SK-N-SH (cell line): ENCODE data around the gene SMARCA2. TPM values are rescaled to one million over a fixed set of nuclear protein-coding genes. Genes with fewer than 3 reads are reported as not detected.

Source experiments
- CTCF ChIA-PET: fragments of 300-600, 350-600 bp; formaldehyde crosslinking; extraction: SDS; loops from one replicate; lab custom pipeline; 2021; lab: Yijun Ruan, JAX
- POLR2A ChIA-PET: fragments of 350-600 bp; sonication (Branson Sonifier 250); formaldehyde crosslinking; extraction: SDS; loops from one replicate; lab custom pipeline; 2020; ENCODE audit warnings: antibody characterized with exemption, inconsistent platforms; lab: Yijun Ruan, JAX
- DNase-seq: peaks from one replicate; pipeline ENCODE4 v3.0.0; 2012
- H2AFZ ChIP-seq: fragments of 200-600 bp; sonication (generic); 2 replicates; pipeline ENCODE4 v1.8.1; 2016; ENCODE audit warnings: antibody characterized with exemption, mild to moderate bottlenecking, low read depth
- H3F3A ChIP-seq: fragments of 200-600 bp; sonication (generic); replicated peaks from 2 replicates; pipeline ENCODE3; 2016; ENCODE audit warnings: antibody characterized with exemption, mild to moderate bottlenecking; ENCODE audit not compliant: insufficient read depth
- H3K27ac ChIP-seq, 2 experiments: fragments of 200-500 bp in 1 of 2; fragments of 200-600 bp in 1 of 2; sonication (Bioruptor generic) in 1 of 2; sonication (generic), shearing (Covaris generic) in 1 of 2; 2 replicates each; pipeline versions ENCODE4 v1.5.1 to v1.6.1; 2014 to 2016; ENCODE audit warnings: low read depth in 2 of 2, inconsistent platforms in 1 of 2, low read length in 1 of 2, mild to moderate bottlenecking in 1 of 2, mixed read lengths in 1 of 2
- H3K27me3 ChIP-seq: fragments of 200-600 bp; sonication (generic), shearing (Covaris generic); 2 replicates; pipeline ENCODE4 v1.6.1; 2016; ENCODE audit warnings: mixed run types; ENCODE audit not compliant: insufficient read depth
- H3K36me3 ChIP-seq, 2 experiments: fragments of 200-500 bp in 1 of 2; fragments of 200-600 bp in 1 of 2; sonication (Bioruptor generic) in 1 of 2; sonication (generic) in 1 of 2; replicated peaks in 1 of 2; 2 replicates each; pipeline versions ENCODE3 to v1.5.1; 2014 to 2016; ENCODE audit warnings: low read length in 1 of 2, mild to moderate bottlenecking in 1 of 2; ENCODE audit not compliant: insufficient read depth in 2 of 2, control insufficient read depth in 1 of 2
- H3K4me1 ChIP-seq, 2 experiments: fragments of 200-500 bp in 1 of 2; fragments of 200-600 bp in 1 of 2; sonication (Bioruptor generic) in 1 of 2; sonication (generic), shearing (Covaris generic) in 1 of 2; 2 replicates each; pipeline versions ENCODE4 v1.5.1 to v1.6.1; 2014 to 2016; ENCODE audit warnings: low read depth in 1 of 2, low read length in 1 of 2, mixed run types in 1 of 2; ENCODE audit not compliant: insufficient read depth in 2 of 2, control insufficient read depth in 1 of 2
- H3K4me2 ChIP-seq: fragments of 200-600 bp; sonication (generic), shearing (Covaris generic); 2 replicates; pipeline ENCODE4 v1.6.1; 2017; ENCODE audit warnings: mixed run types
- H3K4me3 ChIP-seq, 2 experiments: fragments of 200-500 bp in 1 of 2; fragments of 200-600 bp in 1 of 2; sonication (Bioruptor generic) in 1 of 2; sonication (generic), shearing (Covaris generic) in 1 of 2; 2 replicates each; pipeline versions ENCODE4 v1.5.1 to v1.8.1; 2014 to 2016; ENCODE audit warnings: low read depth in 2 of 2, inconsistent platforms in 1 of 2, low read length in 1 of 2, mild to moderate bottlenecking in 1 of 2, mixed read lengths in 1 of 2, moderate library complexity in 1 of 2
- H3K79me2 ChIP-seq: fragments of 200-600 bp; sonication (generic); 2 replicates; pipeline ENCODE4 v1.8.1; 2017; ENCODE audit warnings: mild to moderate bottlenecking; ENCODE audit not compliant: insufficient read depth
- H3K9ac ChIP-seq: fragments of 200-600 bp; sonication (generic); 2 replicates; pipeline ENCODE4 v1.6.1; 2017; ENCODE audit warnings: mixed run types
- H3K9me2 ChIP-seq: fragments of 200-600 bp; sonication (generic); 2 replicates; pipeline ENCODE4 v1.6.1; 2017; ENCODE audit warnings: mixed run types
- H3K9me3 ChIP-seq: fragments of 200-600 bp; sonication (generic); 2 replicates; pipeline ENCODE4 v1.6.1; 2017; ENCODE audit warnings: mixed run types, mild to moderate bottlenecking, moderate library complexity
- H4K20me1 ChIP-seq: fragments of 200-600 bp; sonication (generic); 2 replicates; pipeline ENCODE4 v1.6.1; 2017; ENCODE audit warnings: mild to moderate bottlenecking, mixed run types; ENCODE audit not compliant: insufficient read depth
- CTCF ChIP-seq: fragments of 200-600 bp; sonication (generic); IDR thresholded peaks from 2 replicates; pipeline ENCODE4 v1.6.1; 2017; ENCODE audit warnings: antibody characterized with exemption, mild to moderate bottlenecking, moderate library complexity
- EP300 ChIP-seq, 2 experiments: IDR thresholded peaks; 2 replicates each; pipeline versions ENCODE4 v1.4.0 to v1.6.1; 2012; ENCODE audit warnings: borderline replicate concordance in 1 of 2, low read depth in 1 of 2, low read length in 1 of 2
- FOSL2 ChIP-seq: IDR thresholded peaks from 2 replicates; pipeline ENCODE4 v1.4.0; 2012; ENCODE audit warnings: low read depth, mild to moderate bottlenecking, moderate library complexity, borderline replicate concordance
- FOXJ3 ChIP-seq: sonication (generic); formaldehyde crosslinking; IDR thresholded peaks from 2 replicates; pipeline ENCODE4 v1.5.1; 2020; ENCODE audit warnings: mild to moderate bottlenecking, missing genetic modification reagents
- GATA2 ChIP-seq: sonication (generic); formaldehyde crosslinking; IDR thresholded peaks from 2 replicates; pipeline ENCODE4 v1.5.0; 2020; ENCODE audit warnings: mild to moderate bottlenecking, missing genetic modification reagents
- IRF3 ChIP-seq: fragments of 150-350 bp; IDR thresholded peaks from 2 replicates; pipeline ENCODE4 v1.6.1; 2016; ENCODE audit warnings: mild to moderate bottlenecking, low read depth, low read length
- MEF2A ChIP-seq: IDR thresholded peaks from 2 replicates; pipeline ENCODE4 v1.4.0; 2012; ENCODE audit warnings: low read depth, borderline replicate concordance
- RAD21 ChIP-seq: IDR thresholded peaks from 2 replicates; pipeline ENCODE4 v1.6.1; 2012; ENCODE audit warnings: mild to moderate bottlenecking, low read length
- RCOR1 ChIP-seq: fragments of 150-350 bp; IDR thresholded peaks from 2 replicates; pipeline ENCODE4 v1.6.1; 2017; ENCODE audit warnings: antibody characterized with exemption, low read length
- RFX5 ChIP-seq: IDR thresholded peaks from 2 replicates; pipeline ENCODE4 v1.6.1; 2012; ENCODE audit warnings: mild to moderate bottlenecking, improper control_type of control experiment, low read length
- SMC3 ChIP-seq: IDR thresholded peaks from 2 replicates; pipeline ENCODE4 v1.6.1; 2012; ENCODE audit warnings: low read depth, low read length, improper control_type of control experiment
- TCF12 ChIP-seq: IDR thresholded peaks from 2 replicates; pipeline ENCODE4 v1.4.0; 2012
- TEAD4 ChIP-seq: IDR thresholded peaks from 2 replicates; pipeline ENCODE4 v1.4.0; 2012; ENCODE audit warnings: mild to moderate bottlenecking, borderline replicate concordance; ENCODE audit not compliant: insufficient read depth
- USF2 ChIP-seq: fragments of 150-350 bp; IDR thresholded peaks from 2 replicates; pipeline ENCODE4 v1.6.1; 2017; ENCODE audit warnings: antibody characterized with exemption, low read length, low read depth, borderline replicate concordance
- WGBS: methylation state at CpG from one replicate; pipeline ENCODE4 v1.1.6; 2017; ENCODE audit warnings: low lambda C conversion rate; 5-methylcytosine and 5-hydroxymethylcytosine counted together
- polyA plus RNA-seq, 3 experiments: library from polyadenylated mRNA; depleted of rRNA; stranded (reverse); fragments of >200 nt; gene quantifications; 2 replicates each; pipeline ENCODE4 v1.2.3, GENCODE V29; 2012
- TF ChIP-seq, protein P1 (sequence below): IDR thresholded peaks from 2 replicates; pipeline ENCODE4; 2012
- TF ChIP-seq, protein P2 (sequence below): IDR thresholded peaks from 2 replicates; pipeline ENCODE4 v1.4.0; 2012; ENCODE audit warnings: low read depth, borderline replicate concordance

Gene SMARCA2
- polyA plus RNA-seq, 1 of the 3 experiments (the other 2 are of a cell fraction), result 17.4 TPM

DNA sequence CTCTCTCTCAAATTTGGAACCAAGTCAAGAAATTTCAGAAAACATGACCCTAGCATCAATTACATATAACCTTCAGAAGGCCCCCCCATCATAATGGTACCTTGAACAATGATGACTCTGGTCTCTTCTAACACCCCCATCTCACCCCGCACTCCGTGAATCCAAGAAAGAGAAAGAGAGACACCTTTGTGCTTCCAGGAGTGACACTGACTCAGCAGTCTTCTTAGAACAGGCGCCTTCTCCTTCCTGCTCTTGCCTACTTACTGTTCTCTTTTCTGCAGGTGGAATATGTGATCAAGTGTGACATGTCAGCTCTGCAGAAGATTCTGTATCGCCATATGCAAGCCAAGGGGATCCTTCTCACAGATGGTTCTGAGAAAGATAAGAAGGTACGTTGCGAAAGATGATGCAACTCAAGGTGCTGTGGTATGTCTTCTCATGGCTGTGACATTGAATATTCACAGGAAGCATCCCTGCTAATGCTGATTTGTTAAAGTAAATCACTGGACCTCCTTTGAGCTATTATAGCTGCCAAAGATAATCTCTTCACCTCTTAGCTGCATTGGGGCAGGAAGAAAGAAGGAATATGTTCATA, 81.3 kb downstream of the SMARCA2 start:
- WGBS, result 98% methylated on average over 6 of the region's 6 CpGs
- H3K27ac ChIP-seq, result no peak overlapping the region
- H3K36me3 ChIP-seq, result peaks cover 22 to 28% of the 10 kb centered on the region in 2 experiments
- no peaks in the 10 kb centered on the region for H3K27me3 ChIP-seq
- CTCF ChIA-PET, result interaction anchor here (0.7 to 1.6 kb wide), 2 partner anchors 10 to 31 kb away, joined by 3 to 6 read pairs; no protein-coding TSS in a partner anchor
- H4K20me1 ChIP-seq, result no peaks in the 10 kb centered on the region
- H3K4me2 ChIP-seq, result no peak overlapping the region
- no peaks in the 10 kb centered on the region for H3K79me2 ChIP-seq
- POLR2A ChIA-PET, result no interaction called here
- TF ChIP-seq EP300 (IDR thresholded peaks at IDR 0.05; ENCODE audit: borderline replicate concordance in 1 of 2, low read depth in 1 of 2, low read length in 1 of 2) (no peak), GATA2 (CRISPR knock-in tag) (no peak), IRF3 (no peak), RFX5 (no peak), TCF12 (no peak), SMC3 (no peak), RCOR1 (no peak)
- TF ChIP-seq, protein P1, sequence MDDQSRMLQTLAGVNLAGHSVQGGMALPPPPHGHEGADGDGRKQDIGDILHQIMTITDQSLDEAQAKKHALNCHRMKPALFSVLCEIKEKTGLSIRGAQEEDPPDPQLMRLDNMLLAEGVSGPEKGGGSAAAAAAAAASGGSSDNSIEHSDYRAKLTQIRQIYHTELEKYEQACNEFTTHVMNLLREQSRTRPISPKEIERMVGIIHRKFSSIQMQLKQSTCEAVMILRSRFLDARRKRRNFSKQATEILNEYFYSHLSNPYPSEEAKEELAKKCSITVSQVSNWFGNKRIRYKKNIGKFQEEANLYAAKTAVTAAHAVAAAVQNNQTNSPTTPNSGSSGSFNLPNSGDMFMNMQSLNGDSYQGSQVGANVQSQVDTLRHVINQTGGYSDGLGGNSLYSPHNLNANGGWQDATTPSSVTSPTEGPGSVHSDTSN, result no peak
- H3K4me3 ChIP-seq, result no peak overlapping the region
- H3K9me2 ChIP-seq, result no peaks in the 10 kb centered on the region
- no peaks in the 10 kb centered on the region for H3K9me3 ChIP-seq
- no peak overlapping the region for H3K9ac ChIP-seq
- no peak for DNase-seq
- H3F3A ChIP-seq, result peaks cover under 1% of the 10 kb centered on the region
- H3K4me1 ChIP-seq, result no peaks in the 10 kb centered on the region
- H2AFZ ChIP-seq, result no peak overlapping the region

GRCh38 chr9:2106666-2107065, 91.5 kb downstream of the SMARCA2 start:
- Histone ChIP-seq H3K27me3 (no peaks in the 10 kb centered on the region), H3K27ac (no peak overlapping the region), H3K9ac (no peak overlapping the region), H3F3A (peaks cover 1% of the 10 kb centered on the region), H3K79me2 (no peaks in the 10 kb centered on the region), H2AFZ (no peak overlapping the region), H3K36me3 (peaks cover 13 to 20% of the 10 kb centered on the region in 2 experiments), H3K9me3 (no peaks in the 10 kb centered on the region), H3K4me3 (no peak overlapping the region), H4K20me1 (no peaks in the 10 kb centered on the region), H3K4me1 (peaks cover 0 to 7% of the 10 kb centered on the region in 2 experiments; a peak in 2 of 4 replicates), H3K9me2 (no peaks in the 10 kb centered on the region), H3K4me2 (no peak overlapping the region)
- DNase-seq, result no peak
- ChIA-PET CTCF (interaction anchor here (0.7 to 1.5 kb wide), 2 partner anchors 10 to 19 kb away, joined by 3 to 5 read pairs; no protein-coding TSS in a partner anchor), POLR2A (no interaction called here)
- WGBS, result 87% methylated on average over 1 of the region's 1 CpG
- TF ChIP-seq TEAD4 (no peak), TCF12 (no peak), RAD21 (no peak), MEF2A (no peak), USF2 (no peak), SMC3 (no peak), FOXJ3 (CRISPR knock-in tag) (no peak), CTCF (no peak), FOSL2 (no peak)
- TF ChIP-seq, protein P2, sequence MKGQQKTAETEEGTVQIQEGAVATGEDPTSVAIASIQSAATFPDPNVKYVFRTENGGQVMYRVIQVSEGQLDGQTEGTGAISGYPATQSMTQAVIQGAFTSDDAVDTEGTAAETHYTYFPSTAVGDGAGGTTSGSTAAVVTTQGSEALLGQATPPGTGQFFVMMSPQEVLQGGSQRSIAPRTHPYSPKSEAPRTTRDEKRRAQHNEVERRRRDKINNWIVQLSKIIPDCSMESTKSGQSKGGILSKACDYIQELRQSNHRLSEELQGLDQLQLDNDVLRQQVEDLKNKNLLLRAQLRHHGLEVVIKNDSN, result no peak
